Activated CD4-positive, alpha-beta T cell treated with anti-CD3 and anti-CD28 coated beads, Interleukin-2, amount 10 ng/mL, durations not matched to agents 7 days and 5 days (primary cell): Measurements from ENCODE around the gene ORAI2. TPM values are rescaled to one million over a fixed set of nuclear protein-coding genes. Genes with fewer than 3 reads are reported as not detected.
A peak's percentile ranks its signal among the peaks of the same experiment; 100 is the strongest.
"Not testable (repeated sequence)": the region's sequence is repeated elsewhere in the genome, so short reads cannot be mapped to it uniquely, and the experiment has no call there.

Source experiments
- CTCF ChIA-PET: fragments of 350-600 bp; sonication (Branson Sonifier 250); formaldehyde crosslinking; loops from one replicate; lab custom pipeline; 2021; ENCODE audit warnings: antibody characterized with exemption; lab: Charles Lee
- POLR2A ChIA-PET: fragments of 350-600 bp; sonication (Branson Sonifier 250); formaldehyde crosslinking; loops from one replicate; lab custom pipeline; 2021; ENCODE audit warnings: antibody characterized with exemption; lab: Charles Lee
- DNase-seq: peaks from one replicate; pipeline ENCODE4 v3.0.0-alpha.2; 2020
- H3K27ac Mint-ChIP-seq: one replicate; pipeline ENCODE4 v1.8.0; 2021; ENCODE audit warnings: mild to moderate bottlenecking, moderate library complexity, mixed read lengths
- H3K27me3 Mint-ChIP-seq: one replicate; pipeline ENCODE4 v1.8.0; 2021; ENCODE audit warnings: mixed read lengths
- H3K36me3 Mint-ChIP-seq: one replicate; pipeline ENCODE4 v1.8.0; 2021; ENCODE audit warnings: low read depth, mixed read lengths
- H3K4me1 Mint-ChIP-seq: one replicate; pipeline ENCODE4 v1.8.0; 2021; ENCODE audit warnings: mixed read lengths
- H3K4me3 Mint-ChIP-seq: one replicate; pipeline ENCODE4 v1.8.0; 2021; ENCODE audit warnings: mild to moderate bottlenecking, moderate library complexity, mixed read lengths
- H3K9me3 Mint-ChIP-seq: one replicate; pipeline ENCODE4 v1.8.0; 2021; ENCODE audit warnings: mixed read lengths
- total RNA-seq, 2 experiments: library from RNA; stranded (reverse); gene quantifications; one replicate each; pipeline ENCODE4 v1.2.3, GENCODE V29; 2021

The ORAI2 gene
- total RNA-seq, 2 experiments from 2014 or later = 61.2 to 63.7 TPM

GRCh38 chr7:102466097-102466496 is 32.7 kb downstream of the ORAI2 start:
- H3K27me3 Mint-ChIP-seq = no peaks in the 10 kb centered on the region
- H3K9me3 Mint-ChIP-seq = no peaks in the 10 kb centered on the region
- H3K4me1 Mint-ChIP-seq = peaks cover 26% of the 10 kb centered on the region
- no peak overlapping the region for H3K27ac Mint-ChIP-seq
- POLR2A ChIA-PET = no interaction called here
- peaks cover 4% of the 10 kb centered on the region for H3K36me3 Mint-ChIP-seq
- CTCF ChIA-PET = interaction anchor here (0.6 to 1.5 kb wide), 2 partner anchors 18 to 41 kb away, joined by 3 read pairs; no protein-coding TSS in a partner anchor
- DNase-seq = no peak
- peak overlapping the region; percentile 96 for H3K4me3 Mint-ChIP-seq

DNA sequence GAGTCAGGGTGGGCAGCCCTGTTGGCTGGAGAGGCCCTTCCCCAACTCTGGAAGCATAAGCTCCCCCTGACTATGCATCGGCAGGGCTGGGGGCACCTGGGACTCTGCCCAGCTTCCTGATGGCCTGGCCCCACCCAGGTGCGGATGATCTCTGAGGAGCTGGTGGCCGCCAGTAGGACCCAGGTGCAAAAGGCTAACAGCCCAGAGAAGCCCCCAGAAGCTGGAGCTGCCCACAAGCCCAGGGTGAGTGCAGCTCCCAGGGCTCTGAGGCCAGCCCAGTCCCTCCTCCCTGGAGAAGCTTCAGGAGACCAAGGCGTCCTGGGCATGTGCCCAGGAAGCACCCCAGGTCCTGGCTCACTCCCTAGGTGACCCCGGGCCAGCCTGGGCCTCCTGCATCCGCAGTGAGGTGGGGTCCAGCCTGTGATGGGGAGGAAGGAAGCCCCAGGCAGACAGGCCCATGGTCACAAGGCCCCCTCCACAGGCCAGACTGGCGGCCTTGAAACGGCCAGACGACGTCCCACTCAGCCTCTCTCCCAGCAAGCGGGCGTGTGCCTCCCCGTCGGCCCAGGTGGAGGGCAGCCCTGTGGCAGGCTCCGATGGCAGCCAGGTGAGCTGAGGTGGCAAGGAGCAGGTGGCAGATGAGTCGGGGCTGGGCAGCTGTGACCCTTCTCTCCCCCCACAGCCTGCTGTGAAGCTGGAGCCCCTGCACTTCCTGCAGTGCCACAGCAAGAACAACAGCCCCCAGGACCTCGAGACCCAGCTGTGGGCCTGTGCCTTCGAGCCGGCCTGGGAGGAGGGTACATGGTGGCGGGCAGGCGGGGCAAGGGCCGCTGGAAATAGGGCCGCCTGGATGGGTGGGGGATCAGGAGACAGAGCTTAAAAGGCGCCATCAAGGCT is 34.5 kb downstream of the ORAI2 start:
- DNase-seq = no peak
- H3K36me3 Mint-ChIP-seq = peaks cover 6% of the 10 kb centered on the region
- H3K9me3 Mint-ChIP-seq = no peaks in the 10 kb centered on the region
- ChIA-PET POLR2A (no interaction called here), CTCF (interaction anchor here (1.5 kb wide), 1 partner anchor 42 kb away, joined by 3 read pairs; no protein-coding TSS in a partner anchor)
- no peaks in the 10 kb centered on the region for H3K27me3 Mint-ChIP-seq
- peaks cover 21% of the 10 kb centered on the region for H3K4me1 Mint-ChIP-seq
- H3K27ac Mint-ChIP-seq = no peak overlapping the region
- no peak overlapping the region for H3K4me3 Mint-ChIP-seq

- ChIA-PET POLR2A (no interaction called here), CTCF (no interaction called here)
- Mint-ChIP-seq H3K9me3 (no peaks in the 10 kb centered on the region), H3K4me3 (no peak overlapping the region), H3K4me1 (peaks cover 17% of the 10 kb centered on the region), H3K27ac (peak overlapping the region; percentile 62), H3K27me3 (no peaks in the 10 kb centered on the region), H3K36me3 (peaks cover 6% of the 10 kb centered on the region)
- DNase-seq = no peak
These were observed 35.3 kb downstream of the ORAI2 start for GRCh38 chr7:102468478-102469350.

DNA sequence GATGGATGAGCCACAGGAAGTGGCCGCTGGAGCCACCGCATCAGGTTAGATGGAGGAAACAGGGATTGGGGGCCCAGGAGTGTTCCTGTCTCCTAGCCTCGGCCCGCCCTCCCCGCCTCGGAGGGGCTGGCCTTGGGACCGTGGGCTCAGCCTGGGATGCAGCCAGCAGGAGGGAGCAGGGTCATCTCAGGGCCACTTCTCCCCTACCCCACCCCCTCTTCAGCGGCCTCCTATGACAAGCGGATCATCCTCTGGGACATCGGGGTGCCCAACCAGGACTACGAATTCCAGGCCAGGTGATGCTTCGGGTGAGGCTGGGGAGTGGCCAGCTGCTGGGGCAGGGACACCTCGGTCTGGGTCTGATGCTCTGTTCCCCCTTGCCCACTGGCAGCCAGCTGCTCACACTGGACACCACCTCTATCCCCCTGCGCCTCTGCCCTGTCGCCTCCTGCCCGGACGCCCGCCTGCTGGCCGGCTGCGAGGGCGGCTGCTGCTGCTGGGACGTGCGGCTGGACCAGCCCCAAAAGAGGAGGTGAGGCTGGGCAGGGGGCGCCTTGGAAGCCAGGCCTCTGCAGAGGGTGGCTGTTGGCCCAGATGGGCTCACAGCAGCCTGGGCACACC is 36.1 kb downstream of the ORAI2 start:
- CTCF ChIA-PET = no interaction called here
- H3K9me3 Mint-ChIP-seq = no peaks in the 10 kb centered on the region

GRCh38 chr7:102469972-102470825 is 36.8 kb downstream of the ORAI2 start:
- POLR2A ChIA-PET = no interaction called here
- Mint-ChIP-seq H3K4me1 (peaks cover 12% of the 10 kb centered on the region), H3K27ac (no peak overlapping the region), H3K9me3 (no peaks in the 10 kb centered on the region), H3K36me3 (peaks cover 6% of the 10 kb centered on the region), H3K4me3 (no peak overlapping the region), H3K27me3 (no peaks in the 10 kb centered on the region)
- DNase-seq = no peak
- CTCF ChIA-PET = no interaction called here

More for the DNA sequence above, 36.1 kb downstream of the ORAI2 start:
- Mint-ChIP-seq H3K4me3 (no peak overlapping the region), H3K27ac (no peak overlapping the region), H3K4me1 (peaks cover 12% of the 10 kb centered on the region), H3K36me3 (peaks cover 6% of the 10 kb centered on the region), H3K27me3 (no peaks in the 10 kb centered on the region)
- POLR2A ChIA-PET = no interaction called here
- DNase-seq = no peak

- Mint-ChIP-seq H3K9me3 (no peaks in the 10 kb centered on the region), H3K4me3 (no peak overlapping the region), H3K4me1 (peaks cover 2% of the 10 kb centered on the region), H3K36me3 (peaks cover 5% of the 10 kb centered on the region), H3K27me3 (no peaks in the 10 kb centered on the region), H3K27ac (no peak overlapping the region)
- POLR2A ChIA-PET = no interaction called here
- no peak for DNase-seq
- CTCF ChIA-PET = no interaction called here
These were observed 38.4 kb downstream of the ORAI2 start for GRCh38 chr7:102471791-102472125.

DNA sequence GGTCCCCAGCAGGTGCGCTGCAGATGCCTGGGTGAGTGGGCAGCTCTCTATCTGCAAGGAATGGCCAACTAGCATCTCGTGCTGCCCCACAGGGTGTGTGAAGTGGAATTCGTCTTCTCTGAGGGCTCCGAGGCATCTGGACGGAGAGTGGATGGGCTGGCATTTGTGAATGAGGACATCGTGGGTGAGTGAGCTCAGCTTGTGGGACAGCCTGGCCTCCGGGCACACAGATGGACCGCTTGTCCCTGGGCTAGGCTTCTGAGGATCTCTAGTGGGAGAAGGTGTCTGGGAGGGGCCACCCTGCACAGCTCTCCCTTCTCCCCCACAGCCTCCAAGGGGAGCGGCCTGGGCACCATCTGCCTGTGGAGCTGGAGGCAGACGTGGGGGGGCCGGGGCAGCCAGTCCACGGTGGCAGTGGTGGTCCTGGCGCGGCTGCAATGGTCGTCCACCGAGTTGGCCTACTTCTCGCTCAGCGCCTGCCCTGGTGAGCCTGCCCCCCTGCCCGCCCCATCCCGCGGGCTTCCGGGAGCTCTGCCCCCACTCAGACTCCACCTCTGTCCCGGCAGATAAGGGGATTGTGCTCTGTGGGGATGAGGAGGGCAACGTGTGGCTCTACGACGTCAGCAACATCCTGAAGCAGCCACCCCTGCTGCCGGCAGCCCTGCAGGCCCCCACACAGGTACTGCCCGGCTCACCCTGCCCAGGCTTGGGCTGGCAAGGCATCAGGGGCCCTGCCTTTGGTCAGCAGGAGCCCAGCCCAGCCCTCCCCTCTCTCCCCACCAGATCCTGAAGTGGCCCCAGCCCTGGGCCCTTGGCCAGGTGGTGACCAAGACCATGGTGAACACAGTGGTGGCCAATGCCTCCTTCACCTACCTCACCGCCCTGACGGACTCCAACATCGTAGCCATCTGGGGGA is 39.0 kb downstream of the ORAI2 start:
- peaks cover 5% of the 10 kb centered on the region for H3K36me3 Mint-ChIP-seq
- peak overlapping the region; percentile 60 for H3K27ac Mint-ChIP-seq
- H3K9me3 Mint-ChIP-seq = no peaks in the 10 kb centered on the region
- no peaks in the 10 kb centered on the region for H3K27me3 Mint-ChIP-seq
- ChIA-PET POLR2A (no interaction called here), CTCF (no interaction called here)
- H3K4me3 Mint-ChIP-seq = no peak overlapping the region
- H3K4me1 Mint-ChIP-seq = no peaks in the 10 kb centered on the region
- DNase-seq = no peak

DNA sequence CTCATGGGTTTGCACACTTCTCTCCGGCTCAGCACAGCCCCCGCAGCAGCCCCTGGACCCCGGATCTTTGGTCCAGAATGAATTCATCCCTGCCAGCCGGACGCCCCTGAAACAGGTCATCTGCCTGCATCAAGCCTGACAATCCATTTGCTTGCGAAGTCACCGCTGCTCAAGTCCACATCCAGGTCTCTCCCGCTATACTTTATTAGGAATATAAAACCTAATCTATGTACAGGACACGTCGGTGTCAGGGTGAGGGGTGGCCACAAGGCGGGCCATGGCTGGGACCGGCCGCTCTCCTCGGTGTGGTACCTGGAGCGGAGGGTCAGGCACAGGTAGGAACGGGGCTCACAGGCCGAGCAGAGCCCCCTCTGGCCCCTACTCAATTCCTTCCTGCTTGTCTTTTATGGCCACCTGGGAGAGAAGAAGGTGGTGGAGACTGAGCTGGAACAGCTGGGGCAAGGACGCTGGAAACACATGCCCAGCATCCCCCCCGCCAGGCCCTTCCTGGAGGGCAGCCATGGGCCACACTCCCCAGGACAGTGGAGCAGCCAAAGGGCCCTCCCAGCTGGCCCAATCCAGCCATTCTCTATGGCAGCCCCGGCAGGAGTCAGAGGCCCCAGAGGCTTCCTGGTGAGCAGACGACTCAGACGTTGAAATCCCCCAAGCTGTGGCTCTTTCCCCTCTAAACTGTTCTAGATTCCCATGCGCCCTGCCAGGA is 40.1 kb downstream of the ORAI2 start:
- ChIA-PET POLR2A (no interaction called here), CTCF (no interaction called here)
- Mint-ChIP-seq H3K27me3 (no peaks in the 10 kb centered on the region), H3K27ac (no peak overlapping the region), H3K9me3 (no peaks in the 10 kb centered on the region), H3K36me3 (peaks cover 5% of the 10 kb centered on the region), H3K4me3 (no peak overlapping the region), H3K4me1 (no peaks in the 10 kb centered on the region)
- no peak for DNase-seq

GRCh38 chr7:102474116-102474515 is 40.7 kb downstream of the ORAI2 start:
- POLR2A ChIA-PET, CTCF ChIA-PET, DNase-seq: not testable (repeated sequence)

DNA sequence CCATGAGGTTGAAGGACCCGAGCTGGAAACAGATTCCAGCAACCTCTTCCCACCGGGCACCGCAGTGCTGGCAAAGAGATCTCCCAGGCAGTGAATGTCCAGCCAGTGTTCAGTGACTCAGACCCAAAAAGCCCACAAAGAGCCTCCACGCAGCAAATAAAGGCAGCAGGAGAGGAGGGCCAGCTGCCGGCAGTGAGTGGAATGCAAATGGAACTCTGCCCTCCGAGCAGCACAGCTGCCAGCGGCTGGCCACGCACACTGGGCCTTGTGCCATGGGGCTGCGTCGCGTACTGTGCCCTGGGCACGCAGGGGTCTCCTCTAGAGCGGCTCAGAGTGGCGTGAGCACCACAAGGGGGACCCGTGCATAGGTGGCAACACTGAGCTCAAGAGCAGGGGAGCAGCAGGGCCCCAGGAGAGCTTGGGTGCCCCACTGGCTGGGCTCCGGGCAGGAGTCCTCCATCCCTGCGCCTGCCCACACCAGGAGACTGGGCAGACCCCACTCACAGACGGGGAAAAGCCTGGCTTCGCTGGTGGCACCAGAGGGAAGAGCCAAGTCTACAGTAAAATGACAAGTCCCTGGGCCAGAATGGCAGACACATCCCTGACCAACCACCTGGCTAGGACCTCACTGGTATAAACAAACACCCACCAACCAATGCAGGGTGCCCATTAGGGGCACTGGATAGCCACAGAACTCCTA is 41.5 kb downstream of the ORAI2 start:
- H3K27me3 Mint-ChIP-seq = not testable (repeated sequence)

More at GRCh38 chr7:102474116-102474515, 40.7 kb downstream of the ORAI2 start:
- not testable (repeated sequence) for H3K9me3 Mint-ChIP-seq, H3K4me1 Mint-ChIP-seq, H3K4me3 Mint-ChIP-seq, H3K27ac Mint-ChIP-seq, H3K27me3 Mint-ChIP-seq, H3K36me3 Mint-ChIP-seq

More for the DNA sequence above, 41.5 kb downstream of the ORAI2 start:
- H3K4me1 Mint-ChIP-seq, DNase-seq, H3K9me3 Mint-ChIP-seq, H3K4me3 Mint-ChIP-seq, H3K36me3 Mint-ChIP-seq, POLR2A ChIA-PET, CTCF ChIA-PET, H3K27ac Mint-ChIP-seq: not testable (repeated sequence)
